NK-92 (cell line): ENCODE data around the gene PARVA.

Experiments used
- DNase-seq: peaks from one replicate; lab custom pipeline; 2025; ENCODE audit not compliant: unreplicated experiment; lab: John Stamatoyannopoulos, UW

The PARVA gene

DNA sequence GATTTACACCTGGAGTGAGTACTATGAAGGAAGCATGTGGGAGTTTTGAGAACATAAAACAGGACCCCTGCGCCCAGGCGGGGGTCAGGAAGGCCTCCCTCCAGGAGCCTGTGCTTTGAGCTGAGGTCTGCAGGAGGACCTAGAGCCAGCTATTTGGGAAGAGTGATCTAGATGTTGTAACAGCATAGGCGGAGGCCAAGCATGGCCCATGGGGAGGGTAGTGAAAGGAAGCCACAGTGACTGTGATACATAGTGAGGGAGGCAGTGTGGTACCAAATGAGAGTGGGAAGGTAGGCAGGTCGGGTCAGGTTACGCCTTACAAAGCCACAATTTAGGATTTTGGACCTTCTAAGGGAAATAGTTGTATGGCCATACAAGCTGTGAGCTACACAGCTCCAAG, 147.5 kb downstream of the PARVA start:
- no peak for DNase-seq

DNA sequence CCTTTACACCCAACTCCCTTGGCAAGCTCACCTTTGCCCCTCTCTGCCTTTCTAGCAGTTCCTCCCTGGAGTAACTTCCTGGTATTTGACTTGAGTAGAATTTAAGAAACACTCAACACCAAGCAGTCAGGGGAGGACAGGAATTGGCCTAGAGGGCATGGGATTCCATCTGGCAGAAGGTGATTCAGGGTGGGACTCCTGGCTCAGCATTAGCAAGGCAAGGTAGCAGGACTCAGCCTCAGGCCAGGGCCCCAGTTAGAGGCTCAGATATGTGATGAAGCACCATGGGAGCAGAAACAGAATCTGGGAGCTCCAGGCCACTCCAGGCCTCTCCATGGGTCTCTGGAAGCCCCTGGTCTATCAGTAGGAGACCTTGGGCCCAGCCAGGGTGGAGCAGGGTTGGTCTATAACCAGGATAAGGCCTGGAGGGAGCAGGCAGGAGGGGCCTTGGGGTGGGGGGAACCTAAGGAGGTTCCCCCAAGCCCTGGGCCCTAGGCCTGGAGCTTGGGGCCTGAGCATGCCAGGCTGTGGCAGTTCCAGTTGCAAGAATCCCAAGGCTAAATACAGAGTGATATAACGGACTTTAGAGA, 148.2 kb downstream of the PARVA start:
- DNase-seq: no peak

DNA sequence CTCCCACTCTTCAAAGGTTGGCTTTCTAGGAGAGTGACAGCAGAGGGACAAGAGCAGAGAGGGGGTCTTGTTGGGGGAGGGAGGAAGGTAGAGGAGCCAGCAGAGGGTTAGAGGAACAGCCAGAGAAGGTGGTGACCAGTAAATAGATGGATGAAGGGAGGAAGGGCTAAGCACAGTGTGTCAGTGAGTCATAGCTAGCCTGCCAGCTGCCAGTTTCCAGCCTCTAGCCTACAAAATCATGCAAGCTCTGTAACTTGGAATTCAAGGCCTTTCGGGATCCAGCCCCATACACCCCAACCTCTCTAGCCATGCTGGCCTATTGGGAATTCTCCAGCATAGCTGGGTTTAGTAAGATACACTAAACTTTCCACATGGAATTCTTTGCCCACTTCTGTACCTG, 149.4 kb downstream of the PARVA start:
- no peak for DNase-seq

DNA sequence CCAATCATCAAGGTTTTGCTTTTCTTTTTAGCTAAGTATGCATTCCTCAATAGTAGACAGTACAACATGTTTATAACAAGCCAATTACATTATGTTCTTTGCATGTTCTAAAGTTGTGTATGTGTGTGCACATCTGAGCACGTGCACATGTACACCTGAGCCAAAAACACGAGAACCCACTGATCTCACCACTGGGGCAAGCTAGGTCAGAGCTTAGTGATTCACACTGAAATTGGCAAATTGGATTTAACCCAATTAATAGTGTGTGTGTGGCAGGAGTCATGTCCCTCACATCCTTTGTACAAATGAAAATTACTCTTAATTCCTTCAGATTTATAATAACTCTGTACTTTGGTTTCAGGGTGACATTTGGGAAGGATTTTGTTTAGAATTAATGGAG, 151.1 kb downstream of the PARVA start:
- DNase-seq: no peak

DNA sequence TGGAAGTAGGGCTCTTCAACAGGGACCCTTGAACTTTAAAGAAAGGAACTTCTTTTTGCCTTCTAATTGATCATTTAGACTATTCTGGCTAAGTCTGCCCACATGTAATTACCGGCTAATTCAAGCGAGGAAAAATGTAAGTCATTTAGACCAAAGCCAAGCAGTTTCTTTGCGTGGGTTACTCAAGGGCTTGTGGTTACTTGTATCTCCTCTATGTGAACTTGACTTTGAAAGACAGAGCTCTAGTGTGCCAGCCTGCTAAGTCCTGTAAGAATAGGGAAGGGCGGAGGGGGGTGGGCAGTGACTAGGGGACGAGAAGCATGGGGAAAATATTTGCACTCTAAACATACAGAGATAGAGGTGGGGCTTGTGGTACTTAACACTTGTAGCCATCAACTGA, 151.7 kb downstream of the PARVA start:
- DNase-seq: no peak

DNA sequence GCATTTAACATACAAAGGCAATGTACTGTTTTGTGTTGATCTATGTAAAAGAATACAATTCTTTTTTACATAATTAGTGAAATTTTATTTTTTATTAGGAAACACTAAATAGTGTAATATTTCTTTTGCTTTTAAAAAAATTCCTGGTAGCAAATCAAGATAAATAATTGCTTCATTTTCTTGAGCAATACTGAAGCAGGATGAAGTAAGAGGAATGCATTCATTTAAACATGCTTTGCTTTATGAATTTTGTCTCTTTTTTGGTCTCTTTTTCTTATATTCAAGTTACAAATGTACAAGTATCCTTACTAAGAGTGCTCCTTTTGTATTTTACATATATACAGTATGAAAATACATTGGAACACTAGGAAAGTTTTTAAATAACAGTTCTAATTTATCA, 152.4 kb downstream of the PARVA start:
- no peak for DNase-seq

DNA sequence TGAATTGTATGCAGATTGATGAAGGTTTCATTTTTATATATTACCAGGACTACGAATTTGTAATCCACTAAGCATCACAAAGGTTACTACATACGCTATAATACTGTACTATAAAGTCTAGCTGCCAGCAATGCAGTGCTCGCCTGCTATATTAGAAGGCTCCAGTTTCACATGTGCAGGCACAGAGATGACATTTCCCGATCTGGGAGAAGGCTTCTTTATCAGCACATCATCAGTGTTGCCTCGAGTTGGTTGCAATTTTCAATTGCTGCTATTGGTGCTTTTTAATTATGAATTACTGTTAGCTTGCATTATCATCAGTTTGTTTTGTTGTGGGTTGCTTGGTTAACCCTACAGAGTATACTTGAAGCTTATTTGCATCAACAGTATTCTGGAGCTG, 153.6 kb downstream of the PARVA start:
- no peak for DNase-seq

DNA sequence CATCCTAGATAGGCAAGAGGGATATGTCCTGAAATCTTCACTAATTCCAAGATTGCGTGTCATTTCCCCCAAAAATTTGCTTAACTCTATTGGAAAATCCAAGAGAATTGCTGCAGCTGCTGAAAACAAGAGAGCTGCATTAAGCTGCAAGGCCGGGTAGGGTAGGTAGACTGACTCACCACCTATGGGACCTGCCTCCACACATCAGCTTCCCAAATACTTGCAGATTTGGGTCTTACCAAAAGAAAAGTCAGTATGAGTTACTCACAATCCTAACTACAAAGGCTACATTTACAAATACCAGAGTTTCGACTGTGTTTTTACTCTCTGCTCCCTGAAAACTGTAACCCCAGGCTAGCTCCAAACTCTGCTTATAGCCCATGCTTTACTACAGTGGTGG, 154.3 kb downstream of the PARVA start:
- no peak for DNase-seq

DNA sequence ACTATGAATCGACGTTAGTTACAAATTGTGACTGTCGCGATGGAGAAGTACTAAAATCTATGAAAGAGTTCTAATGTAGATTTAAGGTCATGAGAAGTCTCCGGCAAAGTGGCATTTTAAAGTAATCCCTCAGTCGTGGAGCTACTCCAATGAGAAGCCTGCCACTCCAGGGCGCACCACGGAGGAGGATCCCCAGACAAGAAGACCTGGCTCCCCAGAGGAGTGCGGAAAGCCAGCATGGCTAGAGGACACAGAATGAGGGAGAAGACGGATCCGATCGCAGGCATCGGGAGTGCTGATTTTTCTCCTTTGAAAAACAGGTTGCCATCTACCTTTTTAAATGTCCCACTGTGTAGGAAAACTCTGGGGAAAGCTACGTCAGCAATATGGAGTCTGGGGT, 155.2 kb downstream of the PARVA start:
- DNase-seq: no peak

DNA sequence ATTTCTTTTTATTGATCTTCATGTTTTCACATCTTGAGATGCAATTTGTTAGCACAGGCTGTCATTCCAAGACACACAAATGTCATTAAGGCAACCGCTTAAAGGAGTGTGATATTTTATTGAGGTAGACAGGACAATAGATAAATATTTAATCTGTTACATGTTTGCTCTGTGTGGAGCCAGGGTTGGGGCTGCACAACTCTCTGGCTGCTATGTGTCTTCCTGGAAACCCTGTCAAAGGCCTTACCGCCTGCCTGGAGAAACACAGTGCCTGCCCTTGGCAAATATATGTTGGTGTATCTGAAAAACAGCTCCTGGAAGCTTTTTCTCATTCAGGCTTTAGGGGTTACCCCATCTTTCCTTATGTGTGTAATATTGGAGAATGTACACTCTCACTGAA, 157.2 kb downstream of the PARVA start:
- DNase-seq: no peak

DNA sequence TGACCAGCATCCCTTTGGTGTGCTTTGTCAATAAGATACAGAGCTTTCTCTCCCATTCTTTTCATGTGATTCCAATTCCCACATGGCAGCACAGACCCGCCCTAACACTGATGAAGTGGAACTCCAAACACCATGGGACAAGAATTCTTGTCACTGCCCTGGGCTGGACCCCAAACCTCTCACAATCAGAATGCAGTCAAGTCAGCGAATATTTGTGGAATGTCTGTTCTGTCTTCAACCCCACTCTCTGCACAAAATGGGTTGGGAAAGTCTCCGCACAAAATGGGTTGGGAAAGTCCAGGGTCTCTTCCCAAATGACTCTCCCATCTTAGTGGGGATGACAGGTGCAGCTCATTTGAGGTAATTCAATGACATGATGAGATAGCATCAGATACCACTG, 157.9 kb downstream of the PARVA start:
- no peak for DNase-seq

DNA sequence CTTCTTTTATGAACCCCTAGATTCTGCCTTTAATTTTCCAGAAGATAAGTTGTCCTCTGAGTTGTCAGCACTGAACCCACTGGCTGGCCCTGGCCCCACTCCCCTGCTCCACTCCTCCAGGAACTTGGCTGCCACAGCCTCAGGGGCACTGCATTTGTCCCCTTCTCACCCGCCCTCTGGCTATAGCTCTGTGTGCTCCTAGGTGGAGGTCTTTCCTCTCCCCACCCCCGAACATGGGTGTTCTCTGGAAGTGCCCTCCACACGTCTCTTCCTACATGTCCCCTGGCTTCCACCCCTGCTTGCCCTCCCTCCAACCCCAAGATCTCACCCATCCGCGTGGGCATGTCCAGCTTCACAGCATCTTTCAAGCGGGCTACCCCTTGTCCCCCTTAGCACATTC, 159.2 kb downstream of the PARVA start:
- DNase-seq: no peak

DNA sequence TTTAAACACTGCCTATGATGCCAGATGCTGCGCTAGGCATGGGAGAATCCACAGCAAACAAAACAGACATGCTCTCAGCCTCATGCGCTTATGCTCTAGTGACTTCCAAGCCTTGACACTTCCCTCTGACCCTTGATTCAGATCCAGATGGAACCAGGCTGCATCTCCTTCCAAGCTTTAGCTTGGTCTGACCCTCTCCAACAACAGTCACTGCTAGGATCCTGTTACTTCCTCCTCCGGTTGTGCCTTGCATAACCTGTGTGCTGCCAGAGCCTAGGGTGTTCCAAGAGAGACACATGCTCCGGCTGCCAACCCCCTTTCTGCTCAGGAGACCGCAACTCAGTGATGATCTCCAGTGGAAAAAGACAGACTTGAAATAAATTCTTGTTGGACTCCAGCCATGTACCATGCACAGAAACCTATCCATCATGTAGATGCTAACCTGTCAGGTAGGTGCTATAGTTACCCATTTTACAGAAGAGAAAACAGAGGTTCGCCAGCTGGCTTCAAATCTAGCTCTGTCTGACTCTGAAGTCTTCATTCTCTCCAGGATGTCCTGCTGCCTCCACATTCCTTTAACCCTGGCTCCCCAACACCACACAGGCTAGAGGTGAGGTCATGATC, 160.5 kb downstream of the PARVA start:
- DNase-seq: no peak

DNA sequence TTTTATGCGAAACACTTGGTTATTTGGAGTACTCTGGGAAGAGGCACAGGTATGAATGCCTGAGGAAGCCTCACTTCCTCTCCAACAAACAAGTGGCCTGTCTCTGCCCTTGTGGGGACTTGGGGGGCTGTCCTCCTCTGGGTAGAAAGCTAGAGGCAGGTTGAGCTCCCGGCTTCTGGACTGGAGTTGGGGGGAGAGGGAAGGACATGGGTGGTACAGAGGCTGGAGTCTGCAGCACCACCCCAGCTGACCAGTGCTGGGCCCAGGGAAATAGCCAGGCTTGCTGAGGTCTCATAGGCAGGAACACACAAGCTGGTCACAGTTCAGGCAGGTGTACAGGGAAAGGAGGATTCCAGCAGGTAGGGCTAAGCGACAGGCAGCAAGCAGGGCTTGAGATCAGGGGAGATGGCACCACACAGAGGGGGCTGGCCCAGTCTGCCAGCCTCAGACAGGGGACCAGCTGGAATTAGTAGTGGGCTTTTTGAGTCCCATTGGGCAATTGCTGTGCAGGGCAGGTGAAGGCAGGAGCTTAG, 161.6 kb downstream of the PARVA start:
- no peak for DNase-seq

DNA sequence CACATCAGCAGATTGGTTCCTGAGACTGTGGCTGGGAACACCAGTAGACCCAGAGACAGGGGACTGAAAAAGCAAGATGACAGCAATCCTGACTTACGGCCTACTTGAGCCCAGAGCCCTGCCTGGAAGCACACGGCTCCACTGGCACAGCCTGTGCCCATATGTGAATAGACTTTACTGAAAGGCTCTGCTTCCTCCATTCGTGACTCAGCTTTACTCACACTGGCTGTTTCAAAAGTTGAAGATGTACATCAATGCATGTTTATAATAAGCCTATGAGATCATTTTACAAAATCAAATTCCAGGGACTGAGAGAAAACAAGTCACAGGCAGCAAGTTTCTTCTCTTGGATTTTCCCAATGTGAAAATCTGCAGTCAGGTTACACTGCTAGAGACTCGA, 162.2 kb downstream of the PARVA start:
- no peak for DNase-seq

DNA sequence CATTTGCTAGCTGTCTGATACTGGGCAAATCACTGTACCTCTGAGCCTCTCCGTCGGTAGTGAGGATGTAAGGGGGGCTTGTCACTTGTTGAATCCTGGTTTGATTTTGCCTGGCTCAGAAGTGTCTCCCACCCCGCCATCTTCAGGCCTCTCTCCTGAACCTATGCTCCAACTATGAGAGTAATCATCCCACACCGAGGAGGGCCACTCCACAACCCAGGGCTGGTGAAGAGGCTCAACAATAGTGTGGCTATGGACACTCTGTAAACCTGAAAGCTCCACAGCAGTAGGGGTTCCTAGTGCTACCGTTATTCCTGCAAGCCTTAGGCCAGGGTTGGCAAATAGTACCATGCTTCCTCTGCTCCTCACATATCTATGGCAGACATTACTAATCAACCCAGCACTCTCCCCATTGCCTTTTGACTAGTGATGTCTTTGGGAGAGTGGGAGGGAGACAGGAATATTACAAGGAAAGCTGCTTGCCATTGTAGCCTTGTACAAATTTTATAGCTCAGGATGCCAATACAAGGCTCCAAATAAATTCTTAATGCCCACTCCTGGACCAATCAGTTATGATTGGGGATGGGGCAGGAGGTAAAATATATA, 162.8 kb downstream of the PARVA start:
- no peak for DNase-seq

DNA sequence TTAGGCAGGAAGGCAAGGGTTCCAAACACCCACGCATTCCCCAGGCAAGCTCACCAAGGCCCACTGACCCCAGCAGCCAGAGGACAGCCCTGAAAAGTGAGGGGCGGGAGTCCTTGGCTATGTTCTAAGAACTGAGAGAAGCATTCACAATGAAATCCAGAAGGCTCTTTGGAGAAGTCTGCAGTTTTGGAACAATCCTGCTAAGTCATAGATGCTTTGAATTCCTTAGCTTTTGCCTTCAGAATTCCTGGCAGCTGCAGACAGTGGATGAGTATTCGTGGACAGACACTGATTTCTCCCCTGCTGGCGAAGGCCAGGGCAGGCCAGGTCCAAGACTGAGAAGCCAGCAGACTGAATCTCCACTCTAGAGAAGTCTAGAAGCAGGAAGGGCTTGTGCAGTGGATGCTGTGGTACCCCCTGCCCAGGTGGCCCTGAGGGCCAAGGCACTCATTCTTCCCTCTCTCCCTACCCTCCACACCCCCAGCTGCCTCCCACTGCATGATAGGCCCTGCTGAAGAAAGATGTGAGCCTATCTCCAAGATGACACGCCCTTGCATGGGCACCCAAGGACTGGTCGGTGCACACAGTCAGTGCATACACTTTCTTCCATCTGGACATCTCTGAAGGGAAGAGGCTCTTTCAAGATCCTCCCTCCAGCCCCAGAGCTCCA, 163.7 kb downstream of the PARVA start:
- no peak for DNase-seq

DNA sequence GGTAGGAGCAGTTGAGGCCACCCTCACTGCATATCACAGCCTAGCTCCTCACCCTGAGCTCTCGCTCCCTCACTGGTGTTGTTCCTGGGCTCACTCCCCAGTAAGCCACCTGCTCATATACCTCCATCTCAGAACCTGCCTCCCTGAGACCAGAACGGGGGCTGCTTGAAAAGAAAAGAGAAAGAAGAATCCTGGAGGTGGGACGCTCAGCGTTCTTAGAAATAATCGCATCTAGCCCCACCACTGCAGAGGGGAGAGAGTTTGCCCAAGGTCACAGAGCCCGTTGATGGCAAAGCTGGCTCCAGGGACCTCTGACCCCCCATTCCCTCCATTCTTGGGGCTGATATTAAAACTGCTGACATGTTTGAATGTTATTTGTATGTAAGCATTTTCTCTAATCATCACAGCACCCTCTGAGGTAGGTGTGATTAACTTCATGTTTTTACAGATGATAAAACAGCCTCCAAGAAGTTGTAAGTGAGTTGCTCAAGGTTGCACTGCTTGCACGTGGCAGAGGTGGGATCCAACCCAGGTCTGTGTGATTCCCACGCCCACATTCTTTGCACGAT, 164.3 kb downstream of the PARVA start:
- no peak for DNase-seq

DNA sequence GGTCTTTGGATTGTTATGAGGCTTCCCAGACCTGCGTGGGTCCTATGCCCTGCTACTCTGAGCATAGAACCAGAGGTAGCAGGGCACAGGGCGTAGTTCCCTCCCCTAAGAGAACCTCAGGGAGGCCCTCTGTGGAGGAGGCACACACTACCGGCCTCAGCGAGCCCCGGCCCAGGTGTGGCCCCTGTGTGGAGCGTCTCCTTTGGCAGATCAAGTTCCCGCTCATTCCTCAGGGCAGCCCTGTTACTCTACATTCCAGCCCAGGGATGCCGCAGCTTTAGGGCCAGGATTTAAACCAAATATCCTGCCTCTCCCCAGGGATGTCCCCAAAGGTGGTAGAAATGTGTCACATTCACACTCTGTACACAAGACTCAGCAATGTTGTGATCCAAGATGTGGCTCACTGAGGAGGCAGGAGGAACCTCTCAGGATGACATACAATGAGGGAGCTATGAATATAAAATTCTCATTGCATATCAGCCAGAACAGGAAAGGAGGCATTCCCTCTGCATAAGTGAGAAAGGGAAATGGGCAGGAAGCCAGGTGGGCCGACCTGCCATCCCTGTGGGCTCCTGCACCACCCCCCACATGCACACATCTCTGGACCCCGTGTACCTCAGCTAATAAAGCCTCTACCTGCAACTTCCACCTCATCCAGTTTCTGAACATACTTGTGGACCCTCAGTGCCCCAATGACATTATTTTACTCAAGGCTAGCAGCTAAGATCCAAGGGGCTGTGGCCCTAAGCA, 165.0 kb downstream of the PARVA start:
- DNase-seq: no peak

DNA sequence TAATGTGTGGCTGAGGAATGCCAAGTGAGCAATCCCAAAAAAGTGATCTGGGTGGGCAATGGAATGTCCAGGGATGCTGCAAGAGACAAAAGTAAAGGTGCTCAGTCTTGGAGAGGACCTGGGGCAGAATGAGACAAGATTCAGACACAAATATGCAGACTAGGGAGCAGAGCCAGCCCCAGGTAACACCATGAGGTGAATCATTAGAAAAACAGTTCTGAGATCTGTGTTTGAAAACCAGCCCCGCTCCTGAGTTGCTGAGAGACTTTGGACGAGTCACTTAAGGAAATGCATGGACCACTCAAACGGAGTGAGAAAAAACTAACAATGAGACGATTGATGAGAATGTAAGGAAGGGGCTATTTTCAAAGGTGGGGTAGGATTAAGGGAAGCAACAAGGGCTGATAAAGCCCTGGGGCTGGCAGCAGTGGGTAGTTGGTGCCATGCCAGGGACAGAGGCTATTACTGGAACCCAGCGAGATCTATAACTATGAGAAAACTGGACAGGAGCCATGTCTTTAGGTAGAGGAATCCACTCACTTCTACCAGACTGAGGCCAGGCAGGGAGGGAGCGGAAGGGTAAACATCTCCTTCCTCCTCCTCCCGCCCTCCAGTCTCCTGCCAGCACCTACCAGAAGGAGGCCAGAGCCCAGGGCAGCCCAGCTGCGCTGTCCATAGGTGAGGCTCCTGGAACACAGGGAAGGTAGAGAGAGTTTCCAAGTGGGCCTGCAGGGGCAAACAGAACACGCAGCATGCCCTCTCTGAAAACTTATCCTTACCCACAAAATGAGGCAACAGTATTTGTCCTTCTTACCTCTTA, 166.4 kb downstream of the PARVA start:
- DNase-seq: no peak
